Natural killer cell (primary cell): Measurements from ENCODE around the gene PPARG. TPM values are rescaled to one million over a fixed set of nuclear protein-coding genes. Genes with fewer than 3 reads are reported as not detected.

Source experiments
- ATAC-seq, 3 donors: fragments of 150-1000 bp in 2 of 3; fragments of 200-7000 bp in 1 of 3; cut with Tn5 transposase; 1 replicate in 1 of 3; 2 replicates in 2 of 3; pipeline ENCODE4 v1.10.0; 2021; ENCODE audit warnings: mild to moderate bottlenecking in 2 of 3, moderate library complexity in 2 of 3
- DNase-seq, 2 donors: peaks; one replicate each; pipeline versions ENCODE4 v3.0.0 to v3.0.0-alpha.2; 2013 to 2021; ENCODE audit warnings: mixed read lengths in 1 of 2
- H3K27ac ChIP-seq: one replicate; pipeline ENCODE4 v1.5.1; 2013; ENCODE audit warnings: mild to moderate bottlenecking, low read length
- H3K27me3 ChIP-seq: one replicate; pipeline ENCODE4 v1.6.1; 2013; ENCODE audit warnings: low read length; ENCODE audit not compliant: control insufficient read depth, insufficient read depth
- H3K36me3 ChIP-seq: one replicate; pipeline ENCODE4 v1.6.1; 2013; ENCODE audit warnings: low read length; ENCODE audit not compliant: control insufficient read depth, insufficient read depth
- H3K4me1 ChIP-seq: one replicate; pipeline ENCODE4 v1.6.1; 2013; ENCODE audit warnings: low read length; ENCODE audit not compliant: control insufficient read depth, insufficient read depth
- H3K4me3 ChIP-seq: one replicate; pipeline ENCODE4 v1.5.1; 2013; ENCODE audit warnings: low read length
- H3K9me3 ChIP-seq: one replicate; pipeline ENCODE4 v1.6.1; 2013; ENCODE audit warnings: low read length; ENCODE audit not compliant: control insufficient read depth, insufficient read depth
- H3K27ac Mint-ChIP-seq, 2 donors: one replicate each; pipeline ENCODE4 v1.8.0; 2022; ENCODE audit warnings: mild to moderate bottlenecking in 2 of 2, mixed read lengths in 2 of 2, moderate library complexity in 1 of 2
- H3K27me3 Mint-ChIP-seq, 2 donors: one replicate each; pipeline ENCODE4 v1.8.0; 2022; ENCODE audit warnings: low read depth in 2 of 2, mixed read lengths in 2 of 2
- H3K36me3 Mint-ChIP-seq: one replicate; pipeline ENCODE4 v1.8.0; 2022; ENCODE audit warnings: mixed read lengths
- H3K4me1 Mint-ChIP-seq, 2 donors: one replicate each; pipeline ENCODE4 v1.8.0; 2022; ENCODE audit warnings: mixed read lengths in 2 of 2
- H3K4me3 Mint-ChIP-seq: one replicate; pipeline ENCODE4 v1.8.0; 2022; ENCODE audit warnings: mild to moderate bottlenecking, moderate library complexity, mixed read lengths
- H3K9me3 Mint-ChIP-seq, 2 donors: one replicate each; pipeline ENCODE4 v1.8.0; 2022; ENCODE audit warnings: mixed read lengths in 2 of 2
- CTCF ChIP-seq: fragments of 200-600 bp; IDR thresholded peaks from one replicate; pipeline ENCODE4 v1.8.0; 2022; ENCODE audit warnings: antibody characterized with exemption
- WGBS: methylation state at CpG from one replicate; pipeline ENCODE4 v1.1.7; 2013; ENCODE audit warnings: missing lambda C conversion rate; ENCODE audit not compliant: insufficient coverage; 5-methylcytosine and 5-hydroxymethylcytosine counted together
- intact Hi-C: fragments of 100-400 bp; cut with micrococcal nuclease; formaldehyde crosslinking; loops from one replicate; pipeline ENCODE4 v1.14.2; 2022
- total RNA-seq, 4 donors: library from RNA; stranded (reverse); fragments of 120-200 nt in 1 of 4; gene quantifications; one replicate each; pipeline versions ENCODE4 v1.2.3 to v1.2.4, GENCODE V29; 2013 to 2022

PPARG gene
- total RNA-seq, 3 donors from 2014 or later (not counting 1 experiment from before 2014, with no cell fraction given) = 0.21 TPM; not detected in 2

DNA sequence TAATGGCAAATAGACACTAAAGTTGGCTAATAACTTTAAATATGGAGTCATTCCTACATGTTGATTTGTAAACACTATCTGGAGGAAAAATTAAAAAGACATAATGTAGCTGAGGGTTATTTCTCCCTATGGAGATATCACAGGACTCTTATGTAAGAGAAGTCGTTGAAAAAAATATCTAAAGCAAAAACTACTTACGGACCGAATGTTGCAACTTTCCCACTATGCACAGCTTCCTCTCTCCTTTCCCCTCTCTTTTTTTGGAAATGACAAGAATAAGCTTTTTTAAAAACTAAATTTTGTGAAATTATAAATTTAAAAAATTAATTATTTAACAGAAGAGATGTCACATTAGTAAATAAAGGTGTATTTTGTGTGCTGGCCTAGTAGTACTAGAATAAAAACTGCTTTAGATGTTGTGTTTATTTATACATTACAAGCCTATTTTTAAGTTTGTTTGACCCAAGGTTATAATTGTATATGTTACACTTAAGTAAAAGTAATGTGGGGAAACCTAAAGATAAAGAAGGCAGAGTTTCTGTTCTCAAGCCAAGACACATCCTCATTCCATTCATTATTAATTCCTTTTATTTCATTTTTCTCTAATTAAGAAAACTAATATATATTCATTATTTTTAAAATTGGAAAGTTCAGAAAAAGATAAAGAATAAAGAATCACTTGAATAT is 20.7 kb upstream of the PPARG start:
- ATAC-seq (no peak), DNase-seq (no peak)
- Mint-ChIP-seq H3K4me3 (no peak overlapping the region), H3K27me3 (peaks cover 11 to 18% of the 10 kb centered on the region in 2 donors), H3K27ac (no peak overlapping the region), H3K9me3 (no peaks in the 10 kb centered on the region), H3K4me1 (no peaks in the 10 kb centered on the region), H3K36me3 (no peaks in the 10 kb centered on the region)
- intact Hi-C loops = no loop called here
- Histone ChIP-seq H3K9me3 (no peaks in the 10 kb centered on the region), H3K4me1 (no peaks in the 10 kb centered on the region), H3K36me3 (no peaks in the 10 kb centered on the region), H3K27me3 (no peaks in the 10 kb centered on the region), H3K27ac (no peak overlapping the region), H3K4me3 (no peak overlapping the region)
- WGBS = 80% methylated on average over 2 of the region's 3 CpGs
- no peak for TF ChIP-seq CTCF

GRCh38 chr3:12270976-12271375 is 17.9 kb upstream of the PPARG start:
- Histone ChIP-seq H3K9me3 (no peaks in the 10 kb centered on the region), H3K27me3 (no peaks in the 10 kb centered on the region), H3K27ac (no peak overlapping the region), H3K4me3 (no peak overlapping the region), H3K36me3 (no peaks in the 10 kb centered on the region), H3K4me1 (no peaks in the 10 kb centered on the region)
- ATAC-seq (no peak), DNase-seq (no peak)
- Mint-ChIP-seq H3K27ac (no peak overlapping the region), H3K27me3 (peaks cover 8 to 12% of the 10 kb centered on the region in 2 donors), H3K4me1 (no peaks in the 10 kb centered on the region), H3K36me3 (no peaks in the 10 kb centered on the region), H3K9me3 (no peaks in the 10 kb centered on the region), H3K4me3 (no peak overlapping the region)
- intact Hi-C loops = no loop called here
- no peak for TF ChIP-seq CTCF
- 91% methylated on average over 5 of the region's 5 CpGs for WGBS

- no peak overlapping the region for H3K4me3 ChIP-seq
- Mint-ChIP-seq H3K27me3 (peaks cover 5 to 11% of the 10 kb centered on the region in 2 donors), H3K9me3 (no peaks in the 10 kb centered on the region), H3K36me3 (no peaks in the 10 kb centered on the region), H3K27ac (no peak overlapping the region), H3K4me3 (no peak overlapping the region), H3K4me1 (no peaks in the 10 kb centered on the region)
- no peak overlapping the region for H3K27ac ChIP-seq
- no peak for TF ChIP-seq CTCF
- no peaks in the 10 kb centered on the region for H3K36me3 ChIP-seq
- H3K27me3 ChIP-seq = no peaks in the 10 kb centered on the region
- 89% methylated on average over 1 of the region's 2 CpGs for WGBS
- no peak for DNase-seq
- ATAC-seq = no peak
- H3K4me1 ChIP-seq = no peaks in the 10 kb centered on the region
- intact Hi-C loops = no loop called here
- no peaks in the 10 kb centered on the region for H3K9me3 ChIP-seq
Observed at GRCh38 chr3:12273045-12273695, 15.7 kb upstream of the PPARG start.
